ENCODE data around the gene GZMB. TPM values are rescaled to one million over a fixed set of nuclear protein-coding genes. Genes with fewer than 3 reads are reported as not detected.

Gene GZMB
- total and polyA plus RNA-seq, 2 of the 8 experiments (the other 6 are each of a cell fraction or from before 2014, with no cell fraction given), result not detected

- TF ChIP-seq NANOG (IDR thresholded peaks at IDR 0.05; ENCODE audit: insufficient read depth, low read depth, low read length, poor library complexity, severe bottlenecking), result no peak
These were observed 26.9 kb downstream of the GZMB start (continued) for GRCh38 chr14:24607081-24607480.

All from H1 (cell line).